Mucosa of stomach (tissue), 1 donor: ENCODE results near the gene FOXC2.

Experiments
- H3K27me3 ChIP-seq: one replicate; pipeline ENCODE4 v1.7.0; 2013; ENCODE audit warnings: mild to moderate bottlenecking, low read length; ENCODE audit not compliant: control insufficient read depth, insufficient read depth
- H3K36me3 ChIP-seq: one replicate; pipeline ENCODE4 v1.7.0; 2013; ENCODE audit warnings: low read length; ENCODE audit not compliant: control insufficient read depth, insufficient read depth
- H3K4me1 ChIP-seq: one replicate; pipeline ENCODE4 v1.7.0; 2013; ENCODE audit warnings: mild to moderate bottlenecking, low read length; ENCODE audit not compliant: control insufficient read depth, insufficient read depth
- H3K4me3 ChIP-seq: one replicate; pipeline ENCODE4 v1.7.0; 2013; ENCODE audit warnings: low read length
- H3K9ac ChIP-seq: one replicate; pipeline ENCODE4 v1.7.0; 2013; ENCODE audit warnings: mild to moderate bottlenecking, low read length, moderate library complexity
- H3K9me3 ChIP-seq: one replicate; pipeline ENCODE4 v1.7.0; 2013; ENCODE audit warnings: mild to moderate bottlenecking, low read length, moderate library complexity; ENCODE audit not compliant: control insufficient read depth
- donor health status: Pancreatic carcinoma.

FOXC2 gene

GRCh38 chr16:86537486-86537885, 29.1 kb upstream of the FOXC2 start:
- no peak overlapping the region for H3K9ac ChIP-seq
- H3K4me1 ChIP-seq: no peaks in the 10 kb centered on the region
- no peaks in the 10 kb centered on the region for H3K9me3 ChIP-seq
- no peak overlapping the region for H3K4me3 ChIP-seq
- H3K27me3 ChIP-seq: no peaks in the 10 kb centered on the region
- no peaks in the 10 kb centered on the region for H3K36me3 ChIP-seq

- Histone ChIP-seq H3K4me1 (no peaks in the 10 kb centered on the region), H3K9ac (no peak overlapping the region), H3K4me3 (no peak overlapping the region), H3K9me3 (no peaks in the 10 kb centered on the region), H3K27me3 (no peaks in the 10 kb centered on the region), H3K36me3 (no peaks in the 10 kb centered on the region)
Measured at GRCh38 chr16:86538196-86538780, 28.3 kb upstream of the FOXC2 start.

- H3K4me3 ChIP-seq: no peak overlapping the region
- no peaks in the 10 kb centered on the region for H3K27me3 ChIP-seq
- no peaks in the 10 kb centered on the region for H3K4me1 ChIP-seq
- H3K9ac ChIP-seq: no peak overlapping the region
- no peaks in the 10 kb centered on the region for H3K9me3 ChIP-seq
- no peaks in the 10 kb centered on the region for H3K36me3 ChIP-seq
Measured at GRCh38 chr16:86540894-86541293, 25.7 kb upstream of the FOXC2 start.

GRCh38 chr16:86541560-86541959, 25.1 kb upstream of the FOXC2 start:
- no peak overlapping the region for H3K9ac ChIP-seq
- no peaks in the 10 kb centered on the region for H3K9me3 ChIP-seq
- no peaks in the 10 kb centered on the region for H3K4me1 ChIP-seq
- H3K36me3 ChIP-seq: no peaks in the 10 kb centered on the region
- no peaks in the 10 kb centered on the region for H3K27me3 ChIP-seq
- H3K4me3 ChIP-seq: no peak overlapping the region

DNA sequence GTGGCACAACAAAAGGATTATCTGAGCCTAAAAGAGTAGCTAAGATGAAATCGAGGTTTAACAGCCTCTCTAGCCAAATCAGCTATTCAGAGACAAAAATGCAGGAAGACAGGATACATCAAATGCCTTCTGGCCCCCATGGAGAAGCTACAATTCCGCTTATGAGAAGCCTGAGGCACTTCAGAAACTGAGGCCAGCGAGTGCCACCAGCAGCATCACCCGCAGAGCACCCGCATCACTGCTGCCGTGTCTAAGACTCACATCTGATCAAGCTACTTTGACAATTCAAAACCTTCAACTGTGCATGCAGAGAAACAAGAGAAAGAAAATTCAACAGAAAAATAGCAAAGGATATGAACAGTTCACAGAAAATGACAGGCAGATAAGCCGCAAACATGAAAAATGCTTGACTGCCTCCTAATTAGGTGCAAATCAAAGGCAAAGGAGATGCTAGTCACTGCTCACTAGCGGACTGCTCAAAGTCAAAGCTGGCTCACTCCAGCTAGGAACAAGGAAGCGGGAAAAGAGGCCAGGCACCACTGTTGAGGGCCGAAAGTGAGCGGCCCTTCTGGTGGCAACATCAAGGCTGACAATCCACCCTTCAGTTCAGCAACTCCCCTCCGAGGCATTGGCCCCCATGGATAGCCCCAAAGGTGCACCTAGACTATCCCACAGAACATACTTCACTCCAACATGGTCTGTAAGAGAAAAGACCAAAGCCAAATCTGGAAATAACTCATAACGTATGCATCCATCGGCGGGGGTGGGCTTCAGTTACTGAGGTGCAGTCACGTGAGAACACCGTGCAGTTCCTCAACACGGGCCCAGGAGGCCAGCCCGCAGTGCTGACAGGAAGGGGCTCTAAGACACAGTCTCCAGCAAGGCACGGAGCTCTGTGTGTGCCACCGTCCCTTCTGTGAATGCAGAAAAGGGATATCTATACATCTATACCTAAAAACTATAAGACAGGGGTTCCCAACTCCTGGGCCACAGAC, 23.6 kb upstream of the FOXC2 start:
- Histone ChIP-seq H3K9ac (no peak overlapping the region), H3K36me3 (no peaks in the 10 kb centered on the region)

GRCh38 chr16:86545481-86545880, 21.1 kb upstream of the FOXC2 start:
- Histone ChIP-seq H3K9ac (no peak overlapping the region), H3K9me3 (no peaks in the 10 kb centered on the region), H3K27me3 (no peaks in the 10 kb centered on the region), H3K4me1 (no peaks in the 10 kb centered on the region), H3K4me3 (no peak overlapping the region), H3K36me3 (no peaks in the 10 kb centered on the region)

More for the DNA sequence above, 23.6 kb upstream of the FOXC2 start:
- Histone ChIP-seq H3K4me1 (no peaks in the 10 kb centered on the region), H3K4me3 (no peak overlapping the region), H3K27me3 (no peaks in the 10 kb centered on the region), H3K9me3 (no peaks in the 10 kb centered on the region)

DNA sequence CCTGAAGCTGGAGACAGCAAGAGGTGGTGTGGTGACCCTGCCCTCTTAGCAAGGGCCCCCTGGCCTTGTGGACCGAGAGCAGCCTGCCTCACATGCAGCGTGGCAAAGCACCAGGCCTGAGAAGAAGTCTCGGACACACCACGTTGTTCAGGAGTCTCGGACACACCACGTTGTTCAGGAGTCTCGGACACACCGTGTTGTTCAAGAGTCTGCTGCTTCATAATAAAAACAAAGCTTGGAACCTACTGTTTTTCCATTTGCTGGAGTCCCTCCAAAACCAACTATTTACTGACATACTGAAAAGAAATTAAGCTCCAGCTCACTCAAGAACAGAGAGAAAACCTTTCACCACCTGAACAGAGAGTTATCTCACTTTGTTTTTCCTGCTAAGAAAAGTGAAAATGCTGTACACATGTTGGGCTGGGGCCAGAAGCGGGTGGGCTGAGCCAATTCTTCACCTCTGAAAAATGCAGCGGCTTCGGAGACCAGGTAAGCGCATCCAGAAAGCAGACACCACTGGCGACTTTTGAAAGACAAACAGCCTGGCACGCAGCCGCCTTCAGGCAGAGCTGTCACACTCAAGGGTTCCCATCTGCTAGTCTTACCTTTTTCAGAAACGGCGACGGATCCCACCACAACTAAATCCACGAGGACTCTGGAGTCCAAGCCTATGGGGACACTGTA, 20.5 kb upstream of the FOXC2 start:
- H3K9ac ChIP-seq: no peak overlapping the region
- H3K36me3 ChIP-seq: no peaks in the 10 kb centered on the region
- no peaks in the 10 kb centered on the region for H3K9me3 ChIP-seq
- no peaks in the 10 kb centered on the region for H3K27me3 ChIP-seq
- no peak overlapping the region for H3K4me3 ChIP-seq
- H3K4me1 ChIP-seq: no peaks in the 10 kb centered on the region

- no peaks in the 10 kb centered on the region for H3K4me1 ChIP-seq
- H3K36me3 ChIP-seq: no peaks in the 10 kb centered on the region
- no peak overlapping the region for H3K9ac ChIP-seq
- no peak overlapping the region for H3K4me3 ChIP-seq
- no peaks in the 10 kb centered on the region for H3K27me3 ChIP-seq
- no peaks in the 10 kb centered on the region for H3K9me3 ChIP-seq
Measured at GRCh38 chr16:86546638-86547013, 20.0 kb upstream of the FOXC2 start.

DNA sequence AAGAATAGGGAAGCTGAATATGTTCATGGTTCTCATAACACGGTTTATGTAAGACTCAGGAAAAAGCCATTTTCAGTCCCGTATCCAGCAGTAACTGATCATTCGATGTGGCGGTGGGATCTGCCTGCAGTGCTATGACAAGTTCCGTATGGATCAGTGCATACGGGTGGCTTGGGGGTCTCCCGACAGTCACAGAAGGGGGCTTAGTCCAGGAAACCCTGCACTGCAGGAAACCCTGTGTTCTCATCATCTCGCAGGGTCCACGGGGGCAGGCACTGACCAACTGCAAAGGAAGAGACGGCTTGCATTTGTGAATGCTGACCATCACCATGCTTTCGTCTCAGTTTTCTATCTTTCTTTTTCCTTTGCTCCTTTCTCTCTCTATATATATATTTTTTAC, 19.3 kb upstream of the FOXC2 start:
- no peaks in the 10 kb centered on the region for H3K4me1 ChIP-seq
- H3K36me3 ChIP-seq: no peaks in the 10 kb centered on the region

GRCh38 chr16:86549076-86549892, 17.3 kb upstream of the FOXC2 start:
- Histone ChIP-seq H3K36me3 (no peaks in the 10 kb centered on the region), H3K4me1 (no peaks in the 10 kb centered on the region), H3K9me3 (no peaks in the 10 kb centered on the region), H3K4me3 (no peak overlapping the region), H3K27me3 (no peaks in the 10 kb centered on the region), H3K9ac (no peak overlapping the region)

More for the DNA sequence above, 19.3 kb upstream of the FOXC2 start:
- Histone ChIP-seq H3K9me3 (no peaks in the 10 kb centered on the region), H3K4me3 (no peak overlapping the region), H3K27me3 (no peaks in the 10 kb centered on the region), H3K9ac (no peak overlapping the region)

- no peaks in the 10 kb centered on the region for H3K27me3 ChIP-seq
- no peaks in the 10 kb centered on the region for H3K9me3 ChIP-seq
- H3K36me3 ChIP-seq: no peaks in the 10 kb centered on the region
- H3K9ac ChIP-seq: no peak overlapping the region
- no peak overlapping the region for H3K4me3 ChIP-seq
- no peaks in the 10 kb centered on the region for H3K4me1 ChIP-seq
Measured at GRCh38 chr16:86549893-86550190, 16.8 kb upstream of the FOXC2 start.
